Neural progenitor cell (in vitro differentiated cells): ENCODE results near the gene MTA2. TPM values are rescaled to one million over a fixed set of nuclear protein-coding genes. Genes with fewer than 3 reads are reported as not detected.

Experiments
- DNase-seq: peaks from one replicate; pipeline ENCODE4 v3.0.0-alpha.2; 2016; ENCODE audit warnings: low spot score
- H2AFZ ChIP-seq: fragments of 200-600 bp; sonication (generic); replicated peaks from 2 replicates; pipeline ENCODE4 v1.6.1; 2016; ENCODE audit warnings: antibody characterized with exemption
- H3F3A ChIP-seq: fragments of 200-600 bp; sonication (generic); 2 replicates; pipeline ENCODE4 v1.6.1; 2016; ENCODE audit warnings: antibody characterized with exemption, low read depth
- H3K27ac ChIP-seq: fragments of 200-600 bp; sonication (generic); 2 replicates; pipeline ENCODE4 v1.5.1; 2016; ENCODE audit warnings: mild to moderate bottlenecking
- H3K27me3 ChIP-seq: fragments of 200-600 bp; sonication (generic); 2 replicates; pipeline ENCODE4 v1.6.1; 2016; ENCODE audit warnings: mild to moderate bottlenecking, moderate library complexity
- H3K36me3 ChIP-seq: fragments of 200-600 bp; sonication (generic); 2 replicates; pipeline ENCODE4 v1.5.1; 2016
- H3K4me1 ChIP-seq: fragments of 200-600 bp; sonication (generic); 2 replicates; pipeline ENCODE4 v1.6.1; 2016; ENCODE audit warnings: mixed run types
- H3K4me2 ChIP-seq: fragments of 200-600 bp; sonication (generic); 2 replicates; pipeline ENCODE4 v1.6.1; 2016
- H3K4me3 ChIP-seq: fragments of 200-600 bp; sonication (generic); 2 replicates; pipeline ENCODE4 v1.5.1; 2016
- H3K79me2 ChIP-seq: fragments of 200-600 bp; sonication (generic); 2 replicates; pipeline ENCODE4 v1.6.1; 2016; ENCODE audit warnings: low read depth
- H3K9ac ChIP-seq: fragments of 200-600 bp; sonication (generic); 2 replicates; pipeline ENCODE4 v1.6.1; 2016
- H3K9me3 ChIP-seq: fragments of 200-600 bp; sonication (generic); 2 replicates; pipeline ENCODE4 v1.5.1; 2016; ENCODE audit warnings: low read depth
- H4K20me1 ChIP-seq: fragments of 200-600 bp; sonication (generic); 2 replicates; pipeline ENCODE4 v1.6.1; 2016; ENCODE audit warnings: low read depth
- H3K27ac Mint-ChIP-seq: 3 replicates; pipeline ENCODE4 v1.8.0; 2021; ENCODE audit warnings: mixed read lengths
- H3K27me3 Mint-ChIP-seq: 2 replicates; pipeline ENCODE4 v1.8.0; 2022; ENCODE audit warnings: low read depth, mild to moderate bottlenecking, inconsistent platforms, moderate library complexity, mixed read lengths; ENCODE audit not compliant: insufficient read depth
- H3K36me3 Mint-ChIP-seq: 3 replicates; pipeline ENCODE4 v1.8.0; 2021; ENCODE audit warnings: mixed read lengths
- H3K4me1 Mint-ChIP-seq: 3 replicates; pipeline ENCODE4 v1.8.0; 2021; ENCODE audit warnings: mixed read lengths
- H3K4me3 Mint-ChIP-seq: 3 replicates; pipeline ENCODE4 v1.8.0; 2021; ENCODE audit warnings: mild to moderate bottlenecking, moderate library complexity, mixed read lengths
- H3K9me3 Mint-ChIP-seq: 3 replicates; pipeline ENCODE4 v1.8.0; 2020; ENCODE audit warnings: mixed read lengths
- CTCF ChIP-seq: fragments of 200-600 bp; sonication (generic); IDR thresholded peaks from 2 replicates; pipeline ENCODE4 v1.5.1; 2017; ENCODE audit warnings: antibody characterized with exemption, mild to moderate bottlenecking
- EZH2 ChIP-seq: fragments of 200-600 bp; sonication (generic); IDR thresholded peaks from 2 replicates; pipeline ENCODE4 v1.6.1; 2017; ENCODE audit warnings: antibody characterized with exemption, mild to moderate bottlenecking, moderate library complexity
- EZH2phosphoT487 ChIP-seq: fragments of 200-600 bp; sonication (generic); IDR thresholded peaks from 2 replicates; pipeline ENCODE4 v1.6.1; 2017; ENCODE audit warnings: antibody characterized with exemption
- total RNA-seq: library from RNA; depleted of rRNA; stranded (reverse); fragments of >200 nt; gene quantifications from 2 replicates; pipeline ENCODE4 v1.2.3, GENCODE V29; 2015; ENCODE audit warnings: low replicate concordance

The MTA2 gene
- total RNA-seq, 1 donor from 2014 or later = 108 TPM

GRCh38 chr11:62632492-62632891 lies 30.8 kb upstream of the MTA2 start:
- H3F3A ChIP-seq = peaks cover 4% of the 10 kb centered on the region
- no peaks in the 10 kb centered on the region for H3K4me1 ChIP-seq
- no peak overlapping the region for H3K4me3 Mint-ChIP-seq
- H3K79me2 ChIP-seq = no peaks in the 10 kb centered on the region
- no peaks in the 10 kb centered on the region for H3K4me1 Mint-ChIP-seq
- H3K9ac ChIP-seq = no peak overlapping the region
- peaks cover 12% of the 10 kb centered on the region for H3K36me3 ChIP-seq
- no peaks in the 10 kb centered on the region for H3K27me3 Mint-ChIP-seq
- no peak overlapping the region for H3K4me2 ChIP-seq
- H3K36me3 Mint-ChIP-seq = peaks cover 46% of the 10 kb centered on the region
- H4K20me1 ChIP-seq = no peaks in the 10 kb centered on the region
- no peaks in the 10 kb centered on the region for H3K9me3 ChIP-seq
- no peak overlapping the region for H3K4me3 ChIP-seq
- no peak overlapping the region for H2AFZ ChIP-seq
- TF ChIP-seq EZH2 = no peak
- no peak for TF ChIP-seq CTCF
- no peak for TF ChIP-seq EZH2phosphoT487
- H3K27me3 ChIP-seq = no peaks in the 10 kb centered on the region
- no peak overlapping the region for H3K27ac Mint-ChIP-seq
- H3K9me3 Mint-ChIP-seq = no peaks in the 10 kb centered on the region
- no peak overlapping the region for H3K27ac ChIP-seq
- DNase-seq = no peak

- Mint-ChIP-seq H3K4me3 (no peak overlapping the region), H3K27me3 (peaks cover 2% of the 10 kb centered on the region), H3K27ac (no peak overlapping the region), H3K9me3 (no peaks in the 10 kb centered on the region), H3K36me3 (peaks cover 45% of the 10 kb centered on the region), H3K4me1 (no peaks in the 10 kb centered on the region)
- H3K27ac ChIP-seq = no peak overlapping the region
- no peak overlapping the region for H3K4me3 ChIP-seq
- no peak for DNase-seq
- no peak overlapping the region for H3K4me2 ChIP-seq
- H2AFZ ChIP-seq = no peak overlapping the region
- H3F3A ChIP-seq = peaks cover 26% of the 10 kb centered on the region
- H3K27me3 ChIP-seq = no peaks in the 10 kb centered on the region
- no peaks in the 10 kb centered on the region for H4K20me1 ChIP-seq
- H3K9ac ChIP-seq = no peak overlapping the region
- TF ChIP-seq EZH2phosphoT487 (no peak), EZH2 (no peak), CTCF (no peak)
- no peaks in the 10 kb centered on the region for H3K79me2 ChIP-seq
- H3K9me3 ChIP-seq = no peaks in the 10 kb centered on the region
- H3K4me1 ChIP-seq = no peaks in the 10 kb centered on the region
- H3K36me3 ChIP-seq = peaks cover 4% of the 10 kb centered on the region
Measured at GRCh38 chr11:62627713-62628112, 26.0 kb upstream of the MTA2 start.

- H3K36me3 Mint-ChIP-seq = peaks cover 20% of the 10 kb centered on the region
- Histone ChIP-seq H3K4me1 (peaks cover 5% of the 10 kb centered on the region), H3K27me3 (no peaks in the 10 kb centered on the region), H3K36me3 (no peaks in the 10 kb centered on the region), H3K4me3 (peak overlapping the region; percentile 76), H3K9ac (no peak overlapping the region), H3K27ac (peak overlapping the region; percentile 3), H4K20me1 (no peaks in the 10 kb centered on the region), H3F3A (peaks cover 52% of the 10 kb centered on the region), H3K9me3 (no peaks in the 10 kb centered on the region), H3K4me2 (peak overlapping the region; percentile 88), H2AFZ (no peak overlapping the region), H3K79me2 (peaks cover 19% of the 10 kb centered on the region)
- peaks cover 18% of the 10 kb centered on the region for H3K4me1 Mint-ChIP-seq
- peak; percentile 28 for DNase-seq
- H3K27me3 Mint-ChIP-seq = peaks cover 6% of the 10 kb centered on the region
- TF ChIP-seq CTCF (no peak), EZH2phosphoT487 (no peak), EZH2 (no peak)
- H3K4me3 Mint-ChIP-seq = peak overlapping the region; percentile 78
- peak overlapping the region; percentile 0 for H3K27ac Mint-ChIP-seq
- no peaks in the 10 kb centered on the region for H3K9me3 Mint-ChIP-seq
Measured at GRCh38 chr11:62622476-62623089, 20.9 kb upstream of the MTA2 start.
